GM23338 (cell line): ENCODE measurements around the gene MRPL18. TPM values are rescaled to one million over a fixed set of nuclear protein-coding genes. Genes with fewer than 3 reads are reported as not detected.
"Not testable (repeated sequence)": the region's sequence is repeated elsewhere in the genome, so short reads cannot be mapped to it uniquely, and the experiment has no call there.

Source experiments
- ATAC-seq: fragments of 200-7000 bp; cut with Tn5 transposase; 3 replicates; pipeline ENCODE4 v1.9.1; 2020
- DNase-seq: peaks from one replicate; pipeline ENCODE4 v3.0.0-alpha.2; 2015; ENCODE audit warnings: low spot score
- H2AFZ ChIP-seq: fragments of 200-600 bp; sonication (generic); 2 replicates; pipeline ENCODE4 v1.8.0; 2016; ENCODE audit warnings: antibody characterized with exemption, mild to moderate bottlenecking, moderate library complexity
- H3F3A ChIP-seq: fragments of 200-600 bp; sonication (generic); replicated peaks from 2 replicates; pipeline ENCODE4 v1.8.0; 2017; ENCODE audit warnings: antibody characterized with exemption, mixed run types, low read depth
- H3K27ac ChIP-seq: fragments of 200-600 bp; sonication (generic); 2 replicates; pipeline ENCODE4 v1.6.1; 2016; ENCODE audit warnings: low read depth
- H3K27me3 ChIP-seq: fragments of 200-600 bp; sonication (generic); 2 replicates; pipeline ENCODE4 v1.8.0; 2016; ENCODE audit warnings: mild to moderate bottlenecking, mixed run types, moderate library complexity; ENCODE audit not compliant: insufficient read depth
- H3K36me3 ChIP-seq: fragments of 200-600 bp; sonication (generic); 2 replicates; pipeline ENCODE4 v1.8.0; 2016; ENCODE audit warnings: mild to moderate bottlenecking; ENCODE audit not compliant: insufficient read depth
- H3K4me1 ChIP-seq: fragments of 200-600 bp; sonication (generic); 2 replicates; pipeline ENCODE4 v1.8.0; 2016; ENCODE audit warnings: mild to moderate bottlenecking, moderate library complexity; ENCODE audit not compliant: insufficient read depth
- H3K4me2 ChIP-seq: fragments of 200-600 bp; sonication (generic); 2 replicates; pipeline ENCODE4 v1.7.1; 2017; ENCODE audit warnings: mixed run types
- H3K4me3 ChIP-seq: fragments of 200-600 bp; sonication (generic); 2 replicates; pipeline ENCODE4 v1.6.1; 2016; ENCODE audit warnings: mixed run types
- H3K79me2 ChIP-seq: fragments of 200-600 bp; sonication (generic); replicated peaks from 2 replicates; pipeline ENCODE4 v1.8.0; 2017; ENCODE audit warnings: mild to moderate bottlenecking; ENCODE audit not compliant: insufficient read depth
- H3K9me2 ChIP-seq: fragments of 200-600 bp; sonication (generic); 2 replicates; pipeline ENCODE4 v1.8.0; 2017; ENCODE audit not compliant: insufficient read depth
- H4K20me1 ChIP-seq: fragments of 200-600 bp; sonication (generic); replicated peaks from 2 replicates; pipeline ENCODE4 v1.8.0; 2017; ENCODE audit warnings: mild to moderate bottlenecking; ENCODE audit not compliant: insufficient read depth
- H3K27ac Mint-ChIP-seq: 2 replicates; pipeline ENCODE4 v1.8.0; 2020; ENCODE audit warnings: inconsistent platforms, mild to moderate bottlenecking, moderate library complexity, mixed read lengths
- H3K27me3 Mint-ChIP-seq: 3 replicates; pipeline ENCODE4 v1.8.0; 2022; ENCODE audit warnings: low read depth, mild to moderate bottlenecking, moderate library complexity, mixed read lengths, inconsistent platforms; ENCODE audit not compliant: insufficient read depth, poor library complexity
- H3K36me3 Mint-ChIP-seq: 3 replicates; pipeline ENCODE4 v1.8.0; 2021; ENCODE audit warnings: low read depth, mild to moderate bottlenecking, inconsistent platforms, moderate library complexity, mixed read lengths
- H3K4me1 Mint-ChIP-seq: 3 replicates; pipeline ENCODE4 v1.8.0; 2020; ENCODE audit warnings: mild to moderate bottlenecking, inconsistent platforms, mixed read lengths
- H3K4me3 Mint-ChIP-seq: 3 replicates; pipeline ENCODE4 v1.8.0; 2021; ENCODE audit warnings: moderate library complexity, mild to moderate bottlenecking, inconsistent platforms, mixed read lengths
- H3K9me3 Mint-ChIP-seq: 3 replicates; pipeline ENCODE4 v1.8.0; 2020; ENCODE audit warnings: moderate library complexity, mild to moderate bottlenecking, inconsistent platforms, mixed read lengths
- CREB1 ChIP-seq: fragments of 250-450 bp; sonication (Bioruptor Pico); IDR thresholded peaks from 2 replicates; pipeline ENCODE4 v1.5.0; 2020; ENCODE audit warnings: low read depth, mild to moderate bottlenecking, moderate library complexity
- ETS1 ChIP-seq: IDR thresholded peaks from 2 replicates; pipeline ENCODE4 v1.6.1; 2016; ENCODE audit warnings: antibody characterized with exemption
- EZH2 ChIP-seq: fragments of 200-600 bp; sonication (generic); IDR thresholded peaks from one replicate; pipeline ENCODE4 v1.8.0; 2017; ENCODE audit warnings: antibody characterized with exemption, mild to moderate bottlenecking, low read depth; ENCODE audit not compliant: unreplicated experiment
- EZH2phosphoT487 ChIP-seq: fragments of 200-600 bp; sonication (generic); IDR thresholded peaks from one replicate; pipeline ENCODE4 v1.8.1; 2018; ENCODE audit warnings: antibody characterized with exemption; ENCODE audit not compliant: unreplicated experiment
- JUNB ChIP-seq: IDR thresholded peaks from one replicate; pipeline ENCODE4 v1.6.1; 2016; ENCODE audit warnings: antibody characterized with exemption; ENCODE audit not compliant: unreplicated experiment
- REST ChIP-seq: IDR thresholded peaks from one replicate; pipeline ENCODE4 v1.6.1; 2018; ENCODE audit warnings: antibody characterized with exemption; ENCODE audit not compliant: unreplicated experiment
- STAT1 ChIP-seq: IDR thresholded peaks from one replicate; pipeline ENCODE4 v1.6.1; 2016; ENCODE audit warnings: antibody characterized with exemption; ENCODE audit not compliant: unreplicated experiment
- ZNF114 ChIP-seq: fragments of 250-450 bp; sonication (Bioruptor Pico); IDR thresholded peaks from 2 replicates; pipeline ENCODE4 v1.5.0; 2020; ENCODE audit warnings: mild to moderate bottlenecking, moderate library complexity
- ZNF462 ChIP-seq: fragments of 250-450 bp; sonication (Bioruptor Pico); IDR thresholded peaks from 2 replicates; pipeline ENCODE4 v1.5.0; 2020; ENCODE audit warnings: mild to moderate bottlenecking, moderate library complexity
- polyA plus RNA-seq: library from polyadenylated mRNA; unstranded; fragments of >200 nt; fragmentation: Nextera tagmentation; extraction: Ambion mirVana; gene quantifications from 2 replicates; pipeline ENCODE4 v1.2.1, GENCODE V29; 2016
- total RNA-seq: library from RNA; depleted of rRNA; stranded (reverse); fragments of >200 nt; shearing (Covaris generic); gene quantifications from 2 replicates; pipeline ENCODE4 v1.2.3, GENCODE V29; 2014

MRPL18 gene
- total and polyA plus RNA-seq, 2 experiments from 2014 or later, result 91.4 to 228 TPM

GRCh38 chr6:159790956-159791598 is 810 bp downstream of the MRPL18 start (continued):
- no peak for TF ChIP-seq EZH2
- no peak for TF ChIP-seq ZNF114 (CRISPR knock-in tag)
- no peak for TF ChIP-seq CREB1 (CRISPR knock-in tag)
- TF ChIP-seq STAT1, result no peak
- no peak for TF ChIP-seq EZH2phosphoT487
- no peak for TF ChIP-seq ETS1

GRCh38 chr6:159794976-159795375 is 4.7 kb downstream of the MRPL18 start:
- H3K9me2 ChIP-seq, H3K27me3 ChIP-seq, H3K27me3 Mint-ChIP-seq, H2AFZ ChIP-seq, H3F3A ChIP-seq, H3K9me3 Mint-ChIP-seq, H3K4me2 ChIP-seq, ATAC-seq, H3K4me3 ChIP-seq, DNase-seq, H4K20me1 ChIP-seq, H3K4me3 Mint-ChIP-seq, H3K27ac ChIP-seq, H3K4me1 ChIP-seq: not testable (repeated sequence)
- peaks cover 51% of the 10 kb centered on the region for H3K79me2 ChIP-seq
- H3K4me1 Mint-ChIP-seq, result peaks cover 17% of the 10 kb centered on the region
- peak overlapping the region; percentile 47; the same call in 1 of the 2 replicates for H3K27ac Mint-ChIP-seq
- peaks cover 49% of the 10 kb centered on the region for H3K36me3 ChIP-seq
- H3K36me3 Mint-ChIP-seq, result peaks cover 68% of the 10 kb centered on the region

GRCh38 chr6:159797554-159797953 is 7.3 kb downstream of the MRPL18 start:
- DNase-seq (no peak), ATAC-seq (no peak)
- Mint-ChIP-seq H3K27ac (no peak overlapping the region), H3K9me3 (no peaks in the 10 kb centered on the region), H3K36me3 (peaks cover 47% of the 10 kb centered on the region), H3K4me1 (peaks cover 6% of the 10 kb centered on the region; the same call in 2 of the 3 replicates), H3K4me3 (no peak overlapping the region), H3K27me3 (peaks cover 9% of the 10 kb centered on the region)
- H3F3A ChIP-seq, result 0 out of 2 replicates have a peak, but pooled peaks cover 10% of the 10 kb centered on the region
- peaks cover 30% of the 10 kb centered on the region for H3K79me2 ChIP-seq
- no peak overlapping the region for H2AFZ ChIP-seq
- H3K4me1 ChIP-seq, result no peaks in the 10 kb centered on the region; the same call in 1 of the 2 replicates
- no peaks in the 10 kb centered on the region for H3K27me3 ChIP-seq
- peaks cover 40% of the 10 kb centered on the region for H3K36me3 ChIP-seq
- no peak overlapping the region for H3K4me2 ChIP-seq
- H3K9me2 ChIP-seq, result no peaks in the 10 kb centered on the region
- no peak overlapping the region for H3K4me3 ChIP-seq
- H3K27ac ChIP-seq, result no peak overlapping the region
- peaks cover 2% of the 10 kb centered on the region; the same call in 1 of the 2 replicates for H4K20me1 ChIP-seq
- no peak for TF ChIP-seq ZNF114 (CRISPR knock-in tag)
- no peak for TF ChIP-seq JUNB
- TF ChIP-seq STAT1, result no peak
- TF ChIP-seq ZNF462 (CRISPR knock-in tag), result no peak
- no peak for TF ChIP-seq REST
